ENCODE data around the gene OR10H4.
"Not testable (repeated sequence)": the region's sequence is repeated elsewhere in the genome, so short reads cannot be mapped to it uniquely, and the experiment has no call there.

OR10H4 gene

GRCh38 chr19:15948223-15949058 lies at the start of gene OR10H4:
Gene OR10H4, plus strand, starts transcription at chr19:15949008. Its CDS starts 0 bp downstream, at chr19:15949008.
- DNase-seq (ENCODE audit: low read depth in 1 of 2, low spot score in 1 of 2) = no peak
- TF ChIP-seq JUND (IDR thresholded peaks at IDR 0.05; ENCODE audit: low read depth) = no peak

GRCh38 chr19:15899561-15899960 lies 49.2 kb upstream of the OR10H4 start:
- in situ Hi-C loops (cut with HindIII; ENCODE audit: low pct_unique_long_range_greater_than_20kb, low sequenced_read_pairs); DNase-seq (ENCODE audit: low read depth in 1 of 2, low spot score in 1 of 2): not testable (repeated sequence)

More at GRCh38 chr19:15948223-15949058, at the start of gene OR10H4:
- in situ Hi-C loops (cut with HindIII; ENCODE audit: low pct_unique_long_range_greater_than_20kb, low sequenced_read_pairs) = no loop called here

- DNase-seq (ENCODE audit: low read depth in 1 of 2, low spot score in 1 of 2); in situ Hi-C loops (cut with HindIII; ENCODE audit: low pct_unique_long_range_greater_than_20kb, low sequenced_read_pairs): not testable (repeated sequence)
These were observed 48.8 kb upstream of the OR10H4 start for GRCh38 chr19:15900032-15900431.

GRCh38 chr19:15900504-15900903 lies 48.3 kb upstream of the OR10H4 start:
- DNase-seq (ENCODE audit: low read depth in 1 of 2, low spot score in 1 of 2) = no peak
- no peak for TF ChIP-seq JUND (IDR thresholded peaks at IDR 0.05; ENCODE audit: low read depth)
- in situ Hi-C loops (cut with HindIII; ENCODE audit: low pct_unique_long_range_greater_than_20kb, low sequenced_read_pairs) = no loop called here

- peak in 1 of 2 experiments; percentile 34 for DNase-seq (ENCODE audit: low read depth in 1 of 2, low spot score in 1 of 2)
- in situ Hi-C loops (cut with HindIII; ENCODE audit: low pct_unique_long_range_greater_than_20kb, low sequenced_read_pairs) = no loop called here
- no peak for TF ChIP-seq JUND (IDR thresholded peaks at IDR 0.05; ENCODE audit: low read depth)
These were observed 46.6 kb upstream of the OR10H4 start for GRCh38 chr19:15902254-15902653.

- in situ Hi-C loops (cut with HindIII; ENCODE audit: low pct_unique_long_range_greater_than_20kb, low sequenced_read_pairs); DNase-seq (ENCODE audit: low read depth in 1 of 2, low spot score in 1 of 2): not testable (repeated sequence)
These were observed 45.9 kb upstream of the OR10H4 start for GRCh38 chr19:15902898-15903297.

GRCh38 chr19:15905026-15905425 lies 43.8 kb upstream of the OR10H4 start:
- TF ChIP-seq JUND (IDR thresholded peaks at IDR 0.05; ENCODE audit: low read depth) = no peak
- in situ Hi-C loops (cut with HindIII; ENCODE audit: low pct_unique_long_range_greater_than_20kb, low sequenced_read_pairs) = no loop called here
- DNase-seq (ENCODE audit: low read depth in 1 of 2, low spot score in 1 of 2) = no peak

GRCh38 chr19:15911599-15912235 lies 37.1 kb upstream of the OR10H4 start:
- in situ Hi-C loops (cut with HindIII; ENCODE audit: low pct_unique_long_range_greater_than_20kb, low sequenced_read_pairs) = no loop called here
- DNase-seq (ENCODE audit: low read depth in 1 of 2, low spot score in 1 of 2) = no peak
- no peak for TF ChIP-seq JUND (IDR thresholded peaks at IDR 0.05; ENCODE audit: low read depth)

- DNase-seq (ENCODE audit: low read depth in 1 of 2, low spot score in 1 of 2) = no peak
- in situ Hi-C loops (cut with HindIII; ENCODE audit: low pct_unique_long_range_greater_than_20kb, low sequenced_read_pairs) = no loop called here
These were observed 35.4 kb upstream of the OR10H4 start for GRCh38 chr19:15913384-15913783.

GRCh38 chr19:15913830-15914229 lies 35.0 kb upstream of the OR10H4 start:
- DNase-seq (ENCODE audit: low read depth in 1 of 2, low spot score in 1 of 2) = no peak
- in situ Hi-C loops (cut with HindIII; ENCODE audit: low pct_unique_long_range_greater_than_20kb, low sequenced_read_pairs) = no loop called here
- TF ChIP-seq JUND (IDR thresholded peaks at IDR 0.05; ENCODE audit: low read depth) = no peak

More at GRCh38 chr19:15913384-15913783, 35.4 kb upstream of the OR10H4 start:
- no peak for TF ChIP-seq JUND (IDR thresholded peaks at IDR 0.05; ENCODE audit: low read depth)

- no peak for TF ChIP-seq JUND (IDR thresholded peaks at IDR 0.05; ENCODE audit: low read depth)
- no peak for DNase-seq (ENCODE audit: low read depth in 1 of 2, low spot score in 1 of 2)
- in situ Hi-C loops (cut with HindIII; ENCODE audit: low pct_unique_long_range_greater_than_20kb, low sequenced_read_pairs) = no loop called here
These were observed 33.7 kb upstream of the OR10H4 start for GRCh38 chr19:15915109-15915508.

- no peak for DNase-seq (ENCODE audit: low read depth in 1 of 2, low spot score in 1 of 2)
- in situ Hi-C loops (cut with HindIII; ENCODE audit: low pct_unique_long_range_greater_than_20kb, low sequenced_read_pairs) = no loop called here
- TF ChIP-seq JUND (IDR thresholded peaks at IDR 0.05; ENCODE audit: low read depth) = no peak
These were observed 29.6 kb upstream of the OR10H4 start for GRCh38 chr19:15919243-15919642.

GRCh38 chr19:15922021-15922420 lies 26.8 kb upstream of the OR10H4 start:
- no peak for TF ChIP-seq JUND (IDR thresholded peaks at IDR 0.05; ENCODE audit: low read depth)
- no peak for DNase-seq (ENCODE audit: low read depth in 1 of 2, low spot score in 1 of 2)
- in situ Hi-C loops (cut with HindIII; ENCODE audit: low pct_unique_long_range_greater_than_20kb, low sequenced_read_pairs) = no loop called here

Measured in T47D (cell line).